GM12891 (cell line): Measurements from ENCODE around the gene VWA3B.

Experiments
- POLR2A ChIP-seq: IDR thresholded peaks from 2 replicates; pipeline ENCODE4 v1.6.1; 2011; ENCODE audit warnings: low read depth, low read length, control low read depth
- POLR2AphosphoS5 ChIP-seq: IDR thresholded peaks from 2 replicates; pipeline ENCODE4 v1.6.1; 2011; ENCODE audit warnings: low read depth, low read length, control low read depth

DNA sequence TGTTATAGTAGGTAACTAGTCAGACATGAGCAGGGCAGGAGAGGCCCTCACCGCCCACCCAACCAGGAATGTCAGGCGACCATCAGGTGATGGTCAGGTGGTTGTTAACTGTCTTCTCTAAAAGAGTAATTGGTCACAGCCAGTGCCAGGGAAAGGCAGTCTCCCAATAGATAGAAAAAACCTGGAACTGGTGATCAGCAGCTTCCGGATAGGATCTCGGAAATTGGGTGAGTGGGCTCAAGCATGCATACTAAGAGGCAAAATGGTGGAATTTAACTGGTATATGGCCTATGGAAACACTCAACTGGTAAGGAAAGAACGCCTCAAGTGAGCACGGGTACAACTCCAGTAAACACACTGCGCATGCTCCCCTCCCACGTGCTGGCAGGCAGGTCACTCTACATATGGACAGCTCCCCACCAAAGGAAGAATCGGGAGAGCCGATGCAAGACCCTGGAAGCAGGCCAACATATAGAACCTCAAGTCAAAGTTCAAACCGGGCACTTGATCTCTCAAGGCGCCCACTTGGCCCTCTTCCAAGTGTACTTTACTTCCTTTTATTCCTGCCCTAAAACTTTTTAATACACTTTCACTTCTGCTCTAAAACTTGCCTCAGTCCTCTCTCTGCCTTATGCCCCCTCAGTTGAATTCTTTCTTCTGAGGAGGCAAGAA lies 47.7 kb upstream of the VWA3B start:
- TF ChIP-seq POLR2A (no peak), POLR2AphosphoS5 (no peak)
